DMS 273 (cell line): ENCODE results near the gene PPAN.

Source experiments
- DNase-seq: peaks from one replicate; lab custom pipeline; 2025; ENCODE audit not compliant: unreplicated experiment; lab: John Stamatoyannopoulos, UW

Gene PPAN

DNA sequence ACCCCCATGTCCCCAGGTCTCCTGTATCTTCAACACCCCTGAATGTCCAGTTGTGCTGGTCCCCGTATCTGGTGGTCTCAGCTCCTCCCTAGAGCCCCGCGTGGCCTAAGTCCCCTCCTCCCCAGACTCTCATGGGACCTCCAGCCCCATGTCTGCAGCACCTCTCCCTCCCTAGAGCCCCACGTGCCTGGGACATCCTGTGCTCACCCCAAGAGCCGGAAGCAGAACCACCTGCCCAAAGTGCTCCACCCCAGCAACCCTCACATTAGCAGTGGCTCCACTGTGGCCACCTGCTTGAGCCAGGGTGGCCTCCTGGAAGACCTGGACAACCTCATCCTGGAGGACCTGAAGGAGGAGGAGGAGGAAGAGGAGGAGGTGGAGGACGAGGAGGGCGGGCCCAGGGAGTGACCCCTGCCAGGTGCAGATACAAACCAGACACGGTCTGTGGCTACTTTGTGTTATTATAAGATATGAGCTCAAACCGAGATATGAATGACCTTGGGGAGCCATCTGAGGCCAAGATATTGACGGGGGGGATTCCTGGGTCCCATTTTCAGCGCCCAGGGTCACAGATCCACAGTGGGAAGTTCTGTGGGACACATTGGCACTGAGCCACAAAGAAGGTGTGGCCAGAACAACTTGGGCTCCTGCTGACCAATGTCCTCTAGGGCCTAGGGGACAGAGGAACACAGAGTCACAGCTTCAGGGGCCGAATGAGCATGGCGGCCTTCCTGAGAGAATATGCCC, 14.1 kb upstream of the PPAN start:
- no peak for DNase-seq

DNA sequence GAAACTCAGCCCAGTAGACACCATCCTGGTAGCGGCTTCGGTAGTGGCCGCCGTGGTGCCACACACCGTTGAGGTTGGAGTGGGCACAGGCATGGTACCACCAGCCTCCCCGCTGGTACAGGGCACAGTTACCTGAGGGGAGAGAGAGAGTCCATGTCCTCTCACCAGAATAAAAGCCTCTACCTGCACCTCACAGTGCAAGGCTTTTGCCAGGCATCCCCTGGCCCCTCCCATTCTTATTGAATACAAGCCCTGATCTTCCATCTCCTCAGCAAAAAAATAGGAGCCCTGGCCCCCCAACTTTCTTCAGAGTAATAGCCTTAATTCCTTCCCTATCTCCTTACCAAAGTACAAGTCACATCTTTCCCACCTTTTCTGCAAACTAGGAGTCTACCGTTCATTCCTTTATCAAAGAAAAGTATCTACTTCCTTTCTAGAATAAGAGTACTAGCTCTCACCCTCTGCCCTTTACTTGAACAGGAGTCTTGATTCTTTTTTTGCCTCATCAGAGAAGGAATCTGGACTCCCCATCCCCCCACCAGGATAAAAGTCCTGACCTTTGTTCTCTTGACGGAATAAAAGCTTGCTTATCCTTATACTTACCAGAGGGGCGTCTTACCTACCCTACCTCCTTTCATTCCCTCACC, 13.4 kb upstream of the PPAN start:
- no peak for DNase-seq

DNA sequence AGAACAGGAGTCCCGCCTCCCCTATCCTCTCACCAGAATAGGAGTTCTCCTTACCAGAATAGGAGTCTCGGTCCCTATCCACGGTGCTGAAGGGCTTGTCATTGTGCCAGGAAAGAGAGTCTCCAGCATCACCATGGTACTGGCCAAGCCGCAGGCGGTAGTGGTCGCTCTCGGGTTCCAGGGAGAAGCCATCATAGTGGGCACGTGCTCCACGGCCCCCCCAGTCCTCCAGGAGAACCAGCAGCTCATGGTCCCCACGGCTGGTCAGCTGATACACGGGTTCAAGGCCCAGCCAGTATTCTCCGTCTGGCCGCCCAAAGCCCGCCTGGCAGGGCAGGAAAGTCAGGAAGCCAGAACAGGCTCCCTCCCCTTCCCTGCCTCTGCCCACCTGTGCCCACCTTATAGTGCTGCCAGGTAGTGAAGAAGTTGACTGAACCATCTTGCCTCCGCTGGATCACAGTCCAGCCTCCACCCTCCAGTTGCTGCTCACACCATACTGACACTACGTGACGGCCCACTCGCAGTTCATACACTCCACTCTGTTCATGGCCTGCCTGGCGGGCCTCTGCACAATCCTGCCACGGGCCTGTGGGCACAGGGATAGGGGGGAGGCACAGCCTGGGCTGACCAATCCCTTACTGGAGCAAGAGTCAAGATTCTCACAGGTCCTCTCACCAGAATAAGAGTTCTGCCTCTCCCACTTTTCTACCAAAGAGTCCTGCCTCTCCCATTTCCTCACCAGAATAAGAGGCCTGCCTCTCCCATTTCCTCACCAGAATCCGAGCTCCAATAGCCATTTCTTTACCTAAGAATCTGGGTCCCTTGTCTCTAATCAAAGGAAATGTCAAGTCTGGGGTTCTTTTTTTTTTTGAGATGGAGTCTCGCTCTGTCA, 12.6 kb upstream of the PPAN start:
- DNase-seq, result no peak

DNA sequence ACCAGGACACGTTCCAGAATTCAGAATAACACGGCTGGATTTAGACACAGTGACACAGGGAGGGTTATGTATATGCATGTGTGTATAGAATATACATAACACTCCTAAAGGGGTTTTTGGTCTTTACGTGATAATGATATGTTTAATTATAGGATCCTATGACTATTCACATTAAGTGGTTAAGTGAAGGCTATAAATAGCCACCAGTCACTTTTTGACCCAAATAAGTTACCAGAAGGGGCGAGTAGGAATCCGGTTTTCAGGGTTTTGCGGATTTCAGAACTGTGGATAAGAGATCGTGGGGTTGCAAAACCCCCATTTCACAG, 10.6 kb upstream of the PPAN start:
- DNase-seq, result no peak

DNA sequence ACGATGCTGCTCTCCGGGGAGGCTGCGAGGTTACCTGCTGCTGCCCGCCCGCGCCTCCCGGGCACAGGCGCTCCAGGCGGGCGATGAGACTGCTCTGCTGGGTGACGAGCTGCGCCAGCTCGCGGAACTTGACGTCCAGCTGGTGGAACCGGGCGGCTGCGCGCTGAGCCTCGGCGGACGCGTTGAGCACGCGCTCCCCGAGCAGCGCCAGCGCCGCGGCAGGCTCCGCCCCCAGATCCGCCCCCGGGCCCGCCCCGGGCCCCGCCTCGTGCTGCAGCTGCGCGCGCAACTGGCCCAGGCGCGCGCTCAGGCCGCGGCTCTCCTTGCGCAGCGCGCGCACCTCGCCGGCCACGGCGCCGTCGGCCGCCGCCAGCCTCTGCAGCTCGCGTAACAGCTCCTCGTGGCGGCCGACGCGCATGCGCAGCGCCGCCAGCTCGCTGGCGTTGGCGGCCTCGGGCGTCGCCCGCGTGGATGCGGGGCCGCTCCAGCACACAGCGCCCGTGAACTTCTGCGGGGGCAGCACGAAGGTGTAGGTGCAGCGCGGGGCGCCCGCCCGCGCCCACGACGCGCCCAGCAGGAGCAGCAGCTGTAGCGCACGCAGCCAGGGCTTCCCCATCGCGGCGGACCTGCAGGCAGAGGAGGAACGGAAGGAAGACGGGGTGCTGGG, 10.1 kb upstream of the PPAN start:
- DNase-seq, result peak; percentile 97

DNA sequence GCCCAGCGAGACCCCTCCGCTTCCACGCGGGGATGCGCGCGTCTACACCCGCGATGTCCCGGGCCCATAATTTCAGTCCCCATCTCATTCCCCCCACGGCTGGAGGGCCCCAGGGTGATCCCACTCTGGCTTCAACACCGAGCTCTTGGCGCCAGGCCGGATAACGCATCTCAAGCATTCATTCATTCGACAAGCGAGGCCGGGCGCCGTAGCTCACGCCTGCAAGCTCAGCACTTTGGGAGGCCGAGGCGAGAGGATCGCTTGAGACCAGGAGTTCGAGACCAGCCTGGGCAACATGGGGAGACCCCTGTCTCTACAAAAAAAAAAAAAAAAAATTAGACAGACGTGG, 9.6 kb upstream of the PPAN start:
- DNase-seq, result peak; percentile 59

DNA sequence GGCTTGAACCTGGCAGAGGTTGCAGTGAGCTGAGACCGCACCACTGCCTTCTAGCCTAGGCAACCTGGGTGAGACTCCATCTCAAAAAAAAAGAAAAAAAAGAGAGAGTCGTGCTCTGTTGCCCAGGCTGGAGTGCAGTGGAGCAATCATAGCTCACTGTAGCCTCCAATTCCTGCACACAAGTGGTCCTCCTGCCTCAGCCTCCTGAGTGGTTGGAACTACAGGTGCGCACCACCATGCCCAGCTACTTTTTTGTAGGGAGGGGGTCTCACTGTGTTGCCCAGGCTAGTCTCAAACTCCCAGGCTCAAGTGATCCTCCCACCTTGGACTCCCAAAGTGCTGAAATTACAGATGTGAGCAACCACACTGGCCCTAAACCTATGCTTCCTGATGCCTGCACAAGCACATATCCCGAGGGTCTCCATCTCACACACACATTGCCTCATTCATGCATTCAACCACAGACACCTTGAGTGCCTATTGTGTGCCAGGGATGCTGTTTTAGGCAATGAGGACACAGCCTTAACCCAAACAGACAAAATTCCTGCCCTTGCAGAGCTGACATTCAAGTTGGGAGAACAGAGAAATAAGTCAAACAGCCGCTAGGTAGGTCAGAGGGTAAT, 5.9 kb upstream of the PPAN start:
- no peak for DNase-seq

DNA sequence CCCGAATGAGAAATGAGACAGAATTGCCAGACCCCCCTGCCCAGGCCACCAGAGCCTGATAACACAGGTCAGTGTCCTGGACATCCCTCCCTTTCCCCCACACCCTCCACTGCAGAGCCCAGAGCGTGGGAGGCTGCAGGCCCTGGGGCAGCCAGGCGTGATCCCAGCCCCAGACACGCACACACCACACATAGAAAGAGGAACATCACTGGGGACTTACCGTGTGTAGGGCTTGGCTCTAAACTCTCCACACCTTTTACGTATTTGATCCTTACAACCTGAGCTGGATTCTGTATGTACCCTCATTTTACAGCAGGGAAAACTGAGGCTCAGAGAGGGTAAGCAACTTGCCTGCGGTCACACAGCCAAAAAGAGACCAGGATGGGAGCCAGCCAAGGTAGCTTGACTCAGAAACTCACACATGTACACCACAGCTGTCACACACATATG, 3.4 kb upstream of the PPAN start:
- no peak for DNase-seq

DNA sequence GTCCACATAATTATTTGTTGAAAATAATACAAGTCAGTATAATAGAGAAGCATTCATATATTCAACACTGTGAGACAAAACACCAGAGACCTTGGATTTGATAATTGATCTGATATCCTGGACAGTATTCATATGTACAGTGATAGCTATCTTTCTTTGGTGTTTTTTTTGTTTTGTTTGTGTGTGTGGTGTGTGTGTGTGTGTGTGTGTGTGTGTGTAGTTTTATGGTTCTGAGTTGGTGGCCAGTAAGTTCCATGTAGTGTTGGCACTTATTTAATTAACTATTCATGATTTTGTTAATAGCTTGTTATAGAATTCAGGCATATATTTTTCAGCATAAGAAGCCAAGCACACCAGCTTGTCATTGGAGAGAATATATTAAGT, 2.0 kb upstream of the PPAN start:
- DNase-seq, result no peak

DNA sequence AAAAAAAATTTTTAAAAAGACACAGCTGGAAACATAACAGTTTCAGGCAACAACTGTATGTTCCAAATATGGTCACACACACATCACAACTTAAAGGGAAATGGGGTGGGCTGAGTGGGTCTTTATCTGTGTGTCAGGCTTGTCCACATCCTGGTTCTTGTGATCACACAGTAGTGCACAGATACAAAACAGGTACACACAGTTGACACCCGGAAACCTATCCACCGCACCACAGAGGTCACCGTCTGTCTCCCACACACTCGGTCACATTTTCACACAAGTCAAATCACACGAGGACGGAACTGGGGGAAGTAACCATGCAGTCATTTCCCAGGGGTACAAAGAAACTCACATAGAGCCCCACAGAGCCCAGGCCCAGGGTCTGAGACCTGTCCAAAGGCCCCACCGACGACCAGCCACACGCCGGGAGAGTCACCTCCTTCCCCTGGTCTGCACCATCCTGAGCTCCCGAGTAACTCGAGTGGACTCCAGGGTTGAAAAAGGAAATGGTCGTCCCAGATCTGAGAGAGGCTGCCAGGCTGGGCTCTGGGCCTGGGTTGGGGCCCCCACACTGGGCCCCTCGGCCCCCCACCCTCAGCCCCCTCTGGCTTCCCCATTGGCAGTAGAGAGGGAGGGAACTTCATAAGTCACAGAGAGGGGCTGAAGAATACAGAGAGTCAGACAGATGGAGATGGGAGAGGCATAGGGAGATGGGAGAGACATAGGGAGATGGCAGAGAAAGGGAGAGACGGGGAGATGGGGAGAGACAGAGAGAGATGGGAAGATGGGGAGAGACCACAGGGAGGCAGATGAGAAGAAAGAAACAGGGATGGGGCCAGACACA, 1.3 kb upstream of the PPAN start:
- DNase-seq, result no peak

DNA sequence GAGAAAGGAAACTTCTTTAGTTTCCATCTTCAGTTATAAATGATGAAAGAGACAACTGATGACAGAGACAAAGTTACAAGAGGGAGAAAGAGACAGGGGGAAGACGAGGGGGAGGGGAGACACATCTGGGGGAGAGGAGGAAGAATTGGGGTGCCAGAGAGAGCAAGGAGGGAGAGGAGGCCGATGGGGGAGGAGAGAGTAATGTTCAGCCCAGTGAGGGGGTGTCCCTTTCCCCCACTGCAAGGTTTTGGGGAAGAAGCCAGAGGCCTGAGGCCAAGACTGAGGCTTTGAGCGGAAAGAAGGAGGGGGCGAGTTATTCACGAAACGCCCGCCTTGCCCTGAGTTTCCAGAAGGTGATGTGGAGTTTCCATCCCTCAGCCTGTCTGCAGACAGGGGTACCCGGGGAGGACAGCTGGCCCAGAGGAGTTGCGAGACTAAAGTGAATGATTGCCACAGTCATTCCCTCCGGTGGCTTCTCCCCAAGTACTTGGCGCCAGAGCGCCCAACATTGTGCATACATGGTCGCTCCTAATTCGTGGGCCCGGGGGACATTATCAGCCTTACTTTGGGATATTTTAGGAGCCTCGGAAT, 558 bp upstream of the PPAN start:
- no peak for DNase-seq

DNA sequence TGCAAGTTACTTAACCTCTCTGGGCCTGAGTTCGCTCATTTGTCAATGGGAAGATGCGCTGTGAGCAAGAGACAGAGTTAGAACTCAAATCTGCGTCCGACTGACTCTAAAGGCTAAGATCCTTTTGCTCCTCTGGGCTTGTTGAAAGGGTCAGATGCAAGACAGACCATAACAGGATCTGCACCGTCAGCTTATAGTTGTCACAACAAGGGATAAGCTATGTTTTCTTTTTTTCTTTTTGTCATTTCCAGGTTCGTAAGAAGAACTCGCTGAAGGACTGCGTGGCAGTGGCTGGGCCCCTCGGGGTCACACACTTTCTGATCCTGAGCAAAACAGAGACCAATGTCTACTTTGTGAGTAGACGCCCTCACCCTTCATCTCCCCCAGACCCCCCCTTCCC, 1.1 kb downstream of the PPAN start:
- DNase-seq, result no peak

DNA sequence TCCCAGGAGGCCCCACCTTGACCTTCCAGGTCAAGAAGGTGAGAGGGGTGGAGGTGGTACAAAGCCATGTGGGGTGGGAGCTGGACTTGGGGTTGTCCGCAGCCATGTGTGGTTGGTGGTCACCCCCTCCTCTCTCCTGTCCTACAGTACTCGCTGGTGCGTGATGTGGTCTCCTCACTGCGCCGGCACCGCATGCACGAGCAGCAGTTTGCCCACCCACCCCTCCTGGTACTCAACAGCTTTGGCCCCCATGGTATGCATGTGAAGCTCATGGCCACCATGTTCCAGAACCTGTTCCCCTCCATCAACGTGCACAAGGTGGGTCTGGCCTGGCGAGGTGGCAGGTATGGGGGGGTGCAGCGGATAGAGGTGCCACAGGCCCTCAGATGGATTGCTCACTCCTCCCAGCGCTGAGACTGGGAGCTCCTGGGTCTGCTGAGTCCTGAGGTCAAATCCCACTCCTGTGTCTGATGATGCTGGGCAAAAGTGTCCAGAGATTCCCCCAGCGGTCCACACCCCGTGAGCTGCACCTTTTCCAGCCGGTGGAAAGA, 1.7 kb downstream of the PPAN start:
- no peak for DNase-seq

DNA sequence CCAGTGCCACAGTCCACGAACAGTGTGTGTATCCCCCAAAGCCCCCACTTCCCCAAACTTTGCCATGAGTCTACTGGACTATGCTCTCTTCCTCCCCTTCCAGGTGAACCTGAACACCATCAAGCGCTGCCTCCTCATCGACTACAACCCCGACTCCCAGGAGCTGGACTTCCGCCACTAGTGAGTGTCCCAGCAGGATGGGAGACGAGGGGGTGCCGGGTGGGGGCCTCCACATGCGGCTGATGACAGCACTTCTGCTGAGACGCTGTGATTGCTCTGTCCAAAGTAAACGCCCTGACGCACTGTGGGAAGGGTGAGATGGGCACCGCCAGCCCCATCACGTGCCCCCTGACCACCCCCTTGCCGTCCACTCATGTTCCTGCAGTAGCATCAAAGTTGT, 3.4 kb downstream of the PPAN start:
- DNase-seq, result no peak

DNA sequence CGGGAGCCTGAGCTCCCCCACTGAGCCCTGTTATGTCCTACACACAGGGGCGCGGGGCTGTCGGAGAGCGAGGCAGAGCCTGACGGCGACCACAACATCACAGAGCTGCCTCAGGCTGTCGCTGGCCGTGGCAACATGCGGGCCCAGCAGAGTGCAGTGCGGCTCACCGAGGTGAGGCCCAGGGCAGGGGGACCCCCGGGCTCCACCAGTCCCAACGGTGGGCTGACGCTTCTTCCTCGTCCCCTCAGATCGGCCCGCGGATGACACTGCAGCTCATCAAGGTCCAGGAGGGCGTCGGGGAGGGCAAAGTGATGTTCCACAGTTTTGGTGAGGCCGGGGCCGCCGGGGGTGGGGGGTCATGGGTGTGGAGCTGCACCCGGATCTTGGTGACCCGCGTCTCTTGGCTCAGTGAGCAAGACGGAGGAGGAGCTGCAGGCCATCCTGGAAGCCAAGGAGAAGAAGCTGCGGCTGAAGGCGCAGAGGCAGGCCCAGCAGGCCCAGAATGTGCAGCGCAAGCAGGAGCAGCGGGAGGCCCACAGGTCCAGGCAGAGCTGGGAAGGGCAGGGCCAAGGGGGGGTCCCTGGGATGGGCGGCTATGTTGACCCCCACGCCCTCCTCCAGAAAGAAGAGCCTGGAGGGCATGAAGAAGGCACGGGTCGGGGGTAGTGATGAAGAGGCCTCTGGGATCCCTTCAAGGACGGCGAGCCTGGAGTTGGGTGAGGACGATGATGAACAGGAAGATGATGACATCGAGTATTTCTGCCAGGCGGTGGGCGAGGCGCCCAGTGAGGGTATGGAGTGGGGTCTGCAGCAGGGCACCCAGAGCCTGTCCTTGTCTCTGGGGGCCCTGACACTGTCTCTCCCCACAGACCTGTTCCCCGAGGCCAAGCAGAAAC, 4.2 kb downstream of the PPAN start:
- no peak for DNase-seq

DNA sequence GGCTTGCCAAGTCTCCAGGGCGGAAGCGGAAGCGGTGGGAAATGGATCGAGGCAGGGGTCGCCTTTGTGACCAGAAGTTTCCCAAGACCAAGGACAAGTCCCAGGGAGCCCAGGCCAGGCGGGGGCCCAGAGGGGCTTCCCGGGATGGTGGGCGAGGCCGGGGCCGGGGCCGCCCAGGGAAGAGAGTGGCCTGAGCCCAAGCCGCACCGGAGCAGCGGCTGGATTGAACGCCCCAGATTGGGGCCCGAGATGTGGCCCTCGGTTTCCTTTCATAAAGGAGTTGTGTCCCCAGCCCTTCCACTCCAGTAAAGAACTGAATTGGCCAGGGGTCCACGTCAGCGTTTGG, 4.8 kb downstream of the PPAN start:
- no peak for DNase-seq

DNA sequence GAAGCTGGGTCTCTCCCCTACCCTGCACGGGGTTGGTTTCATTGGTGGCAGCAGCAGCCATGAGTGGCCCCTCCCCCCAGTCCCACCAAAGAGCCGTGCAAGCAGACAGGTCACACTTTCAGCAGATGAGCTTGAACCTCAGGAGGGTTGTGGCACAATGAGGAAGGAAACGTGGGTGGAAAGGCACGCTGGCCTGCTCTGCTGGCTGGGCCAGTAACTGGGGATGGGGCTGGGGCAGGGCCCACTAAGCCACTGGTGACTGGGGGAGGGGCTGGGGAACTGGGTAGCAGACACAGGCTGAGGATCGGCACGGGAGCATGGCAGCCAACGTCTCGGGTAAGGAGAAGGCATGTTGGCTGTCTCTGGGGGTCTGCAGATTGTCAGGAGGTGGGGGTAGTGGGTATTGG, 5.2 kb downstream of the PPAN start, which contains the start of gene P2RY11:
Gene P2RY11 (plus strand): TSS at position 289 of the 407 bp plus-strand sequence. CDS start 29 bp downstream, at position 318.
- peak; percentile 53 for DNase-seq

DNA sequence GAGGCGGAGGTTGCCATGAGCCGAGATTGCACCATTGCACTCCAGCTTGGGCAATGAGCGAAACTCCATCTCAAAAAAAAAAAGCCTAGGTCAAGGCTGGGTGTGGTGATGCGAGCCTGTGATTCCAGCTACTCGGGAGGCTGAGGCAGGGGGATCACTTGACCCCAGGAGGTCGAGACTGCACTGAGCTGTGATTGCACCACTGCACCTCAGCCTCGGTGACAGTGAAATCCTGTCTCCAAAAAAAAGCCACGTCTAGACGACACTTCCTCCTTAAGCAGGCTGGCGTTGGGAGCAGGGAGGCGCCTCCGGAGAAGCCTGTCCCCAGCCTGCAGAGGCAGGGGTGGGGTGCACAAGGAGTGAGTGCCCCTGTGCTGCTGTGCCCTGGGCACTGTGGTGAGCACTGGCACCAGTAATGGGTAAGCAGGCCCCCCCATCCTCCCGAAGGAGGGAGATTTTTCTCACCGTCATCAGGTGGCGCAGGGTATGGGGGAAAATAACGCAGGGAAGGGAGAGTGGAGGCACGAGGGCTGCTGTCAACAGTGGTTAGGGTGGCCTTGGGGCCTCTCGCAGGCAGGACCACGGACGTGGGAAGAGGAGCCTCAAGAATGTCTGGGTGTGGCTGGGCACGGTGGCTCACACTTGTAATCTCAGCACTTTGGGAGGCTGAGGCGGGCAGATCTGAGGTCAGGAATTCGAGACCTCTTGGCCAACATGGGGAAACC, 6.0 kb downstream of the PPAN start:
- peak; percentile 69 for DNase-seq
